Activated CD8-positive, alpha-beta T cell treated with anti-CD3 and anti-CD28 coated beads for 36 hours (primary cell): Measurements from ENCODE around the gene NCK2. TPM values are rescaled to one million over a fixed set of nuclear protein-coding genes. Genes with fewer than 3 reads are reported as not detected.
A peak's percentile ranks its signal among the peaks of the same experiment; 100 is the strongest.

Experiments used
- ATAC-seq: fragments of 200-7000 bp; cut with Tn5 transposase; one replicate; pipeline ENCODE4 v1.10.0; 2021; ENCODE audit warnings: mild to moderate bottlenecking, moderate library complexity
- CTCF ChIA-PET: fragments of 350-600 bp; sonication (Branson Sonifier 250); formaldehyde crosslinking; loops from one replicate; lab custom pipeline; 2021; ENCODE audit warnings: antibody characterized with exemption; lab: Charles Lee
- POLR2A ChIA-PET: fragments of 350-600 bp; sonication (Branson Sonifier 250); formaldehyde crosslinking; loops from one replicate; lab custom pipeline; 2021; ENCODE audit warnings: antibody characterized with exemption; lab: Charles Lee
- DNase-seq: peaks from one replicate; pipeline ENCODE4 v3.0.0-alpha.2; 2020
- H3K27ac Mint-ChIP-seq: one replicate; pipeline ENCODE4 v1.8.0; 2021; ENCODE audit warnings: mild to moderate bottlenecking, mixed read lengths
- H3K27me3 Mint-ChIP-seq: one replicate; pipeline ENCODE4 v1.8.0; 2021; ENCODE audit warnings: mixed read lengths
- H3K36me3 Mint-ChIP-seq: one replicate; pipeline ENCODE4 v1.8.0; 2021; ENCODE audit warnings: low read depth, mixed read lengths
- H3K4me1 Mint-ChIP-seq: one replicate; pipeline ENCODE4 v1.8.0; 2021; ENCODE audit warnings: low read depth, mixed read lengths
- H3K4me3 Mint-ChIP-seq: one replicate; pipeline ENCODE4 v1.8.0; 2021; ENCODE audit warnings: mild to moderate bottlenecking, moderate library complexity, mixed read lengths
- H3K9me3 Mint-ChIP-seq: one replicate; pipeline ENCODE4 v1.8.0; 2021; ENCODE audit warnings: mixed read lengths
- intact Hi-C: fragments of 100-400 bp; cut with micrococcal nuclease; formaldehyde crosslinking; loops from one replicate; pipeline ENCODE4 v1.10.0; 2022
- total RNA-seq, 2 experiments: library from RNA; stranded (reverse); gene quantifications; one replicate each; pipeline ENCODE4 v1.2.3, GENCODE V29; 2021
- TF ChIP-seq, protein P1 (sequence below): fragments of 200-600 bp; IDR thresholded peaks from one replicate; pipeline ENCODE4 v1.8.0; 2022; ENCODE audit warnings: antibody characterized with exemption, mild to moderate bottlenecking

NCK2 gene
- total RNA-seq, 2 experiments from 2014 or later, result 68.3 to 69.7 TPM

GRCh38 chr2:105801961-105802360 is 57.2 kb downstream of the NCK2 start:
- ChIA-PET POLR2A (interaction anchor here (0.7 to 1.8 kb wide), 7 partner anchors 10 to 358 kb away, joined by 3 to 7 read pairs (median 3); no protein-coding TSS in a partner anchor), CTCF (interaction anchor here (0.9 kb wide), 1 partner anchor 24 kb away, joined by 3 read pairs; no protein-coding TSS in a partner anchor)
- TF ChIP-seq, protein P1, sequence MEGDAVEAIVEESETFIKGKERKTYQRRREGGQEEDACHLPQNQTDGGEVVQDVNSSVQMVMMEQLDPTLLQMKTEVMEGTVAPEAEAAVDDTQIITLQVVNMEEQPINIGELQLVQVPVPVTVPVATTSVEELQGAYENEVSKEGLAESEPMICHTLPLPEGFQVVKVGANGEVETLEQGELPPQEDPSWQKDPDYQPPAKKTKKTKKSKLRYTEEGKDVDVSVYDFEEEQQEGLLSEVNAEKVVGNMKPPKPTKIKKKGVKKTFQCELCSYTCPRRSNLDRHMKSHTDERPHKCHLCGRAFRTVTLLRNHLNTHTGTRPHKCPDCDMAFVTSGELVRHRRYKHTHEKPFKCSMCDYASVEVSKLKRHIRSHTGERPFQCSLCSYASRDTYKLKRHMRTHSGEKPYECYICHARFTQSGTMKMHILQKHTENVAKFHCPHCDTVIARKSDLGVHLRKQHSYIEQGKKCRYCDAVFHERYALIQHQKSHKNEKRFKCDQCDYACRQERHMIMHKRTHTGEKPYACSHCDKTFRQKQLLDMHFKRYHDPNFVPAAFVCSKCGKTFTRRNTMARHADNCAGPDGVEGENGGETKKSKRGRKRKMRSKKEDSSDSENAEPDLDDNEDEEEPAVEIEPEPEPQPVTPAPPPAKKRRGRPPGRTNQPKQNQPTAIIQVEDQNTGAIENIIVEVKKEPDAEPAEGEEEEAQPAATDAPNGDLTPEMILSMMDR, result no peak
- H3K27ac Mint-ChIP-seq, result peak overlapping the region; percentile 93
- DNase-seq, result no peak
- ATAC-seq, result no peak
- no peaks in the 10 kb centered on the region for H3K27me3 Mint-ChIP-seq
- peaks cover 97% of the 10 kb centered on the region for H3K4me1 Mint-ChIP-seq
- H3K4me3 Mint-ChIP-seq, result no peak overlapping the region
- intact Hi-C loops, result no loop called here
- H3K36me3 Mint-ChIP-seq, result peaks cover 69% of the 10 kb centered on the region
- no peaks in the 10 kb centered on the region for H3K9me3 Mint-ChIP-seq

DNA sequence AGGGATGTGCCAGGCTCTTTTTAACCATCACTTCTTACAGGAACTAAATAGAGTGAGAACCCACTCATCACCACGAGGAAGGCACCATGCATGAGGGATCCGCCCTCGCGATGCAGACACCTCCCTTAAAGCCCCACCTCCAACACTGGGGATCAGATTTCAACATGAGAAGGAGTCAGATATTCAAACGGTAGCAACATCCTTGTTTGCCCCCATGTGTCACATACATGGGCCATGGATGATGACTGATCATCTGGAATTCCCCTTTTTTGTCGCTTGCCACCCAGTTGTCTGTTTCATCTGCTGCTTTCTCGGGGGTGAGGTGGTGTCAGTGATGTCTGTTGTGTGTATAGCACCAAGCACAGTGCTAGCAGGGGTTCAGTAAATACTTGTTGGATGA is 57.9 kb downstream of the NCK2 start:
- H3K27ac Mint-ChIP-seq, result peak overlapping the region; percentile 93
- CTCF ChIA-PET, result interaction anchor here (1.0 to 2.2 kb wide), 3 partner anchors 13 to 226 kb away, joined by 3 to 7 read pairs (median 6); no protein-coding TSS in a partner anchor
- no peaks in the 10 kb centered on the region for H3K9me3 Mint-ChIP-seq
- ATAC-seq (peak; percentile 78), DNase-seq (peak; percentile 84)
- peaks cover 95% of the 10 kb centered on the region for H3K4me1 Mint-ChIP-seq
- H3K27me3 Mint-ChIP-seq, result no peaks in the 10 kb centered on the region
- peaks cover 67% of the 10 kb centered on the region for H3K36me3 Mint-ChIP-seq
- intact Hi-C loops, result no loop called here
- peak overlapping the region; percentile 19 for H3K4me3 Mint-ChIP-seq
- POLR2A ChIA-PET, result interaction anchor here (0.7 to 3.3 kb wide), 15 partner anchors 10 to 357 kb away, joined by 3 to 29 read pairs (median 5); no protein-coding TSS in a partner anchor
- TF ChIP-seq, protein P1, result no peak

GRCh38 chr2:105803337-105803736 is 58.6 kb downstream of the NCK2 start:
- H3K9me3 Mint-ChIP-seq, result no peaks in the 10 kb centered on the region
- TF ChIP-seq, protein P1, result no peak
- H3K27me3 Mint-ChIP-seq, result no peaks in the 10 kb centered on the region
- peaks cover 67% of the 10 kb centered on the region for H3K36me3 Mint-ChIP-seq
- ChIA-PET CTCF (interaction anchor here (0.8 to 2.4 kb wide), 10 partner anchors 14 to 292 kb away, joined by 3 to 11 read pairs (median 3); no protein-coding TSS in a partner anchor), POLR2A (interaction anchor here (0.8 to 3.3 kb wide), 17 partner anchors 10 to 357 kb away, joined by 3 to 29 read pairs (median 5); no protein-coding TSS in a partner anchor)
- no peak overlapping the region for H3K4me3 Mint-ChIP-seq
- peaks cover 95% of the 10 kb centered on the region for H3K4me1 Mint-ChIP-seq
- peak overlapping the region; percentile 93 for H3K27ac Mint-ChIP-seq
- DNase-seq (peak; percentile 60), ATAC-seq (peak; percentile 41)
- intact Hi-C loops, result no loop called here

- peak; percentile 16 for ATAC-seq
- H3K4me1 Mint-ChIP-seq, result peaks cover 95% of the 10 kb centered on the region
- TF ChIP-seq, protein P1, result no peak
- intact Hi-C loops, result no loop called here
- ChIA-PET CTCF (interaction anchor here (0.8 to 2.4 kb wide), 10 partner anchors 14 to 291 kb away, joined by 3 to 11 read pairs (median 3); no protein-coding TSS in a partner anchor), POLR2A (interaction anchor here (0.8 to 3.3 kb wide), 17 partner anchors 11 to 261 kb away, joined by 3 to 29 read pairs (median 5); a partner anchor contains a TSS)
- peak overlapping the region; percentile 15 for H3K4me3 Mint-ChIP-seq
- no peaks in the 10 kb centered on the region for H3K27me3 Mint-ChIP-seq
- no peak for DNase-seq
- peak overlapping the region; percentile 93 for H3K27ac Mint-ChIP-seq
- H3K36me3 Mint-ChIP-seq, result peaks cover 70% of the 10 kb centered on the region
- no peaks in the 10 kb centered on the region for H3K9me3 Mint-ChIP-seq
These were observed 59.1 kb downstream of the NCK2 start for GRCh38 chr2:105803773-105804172.

DNA sequence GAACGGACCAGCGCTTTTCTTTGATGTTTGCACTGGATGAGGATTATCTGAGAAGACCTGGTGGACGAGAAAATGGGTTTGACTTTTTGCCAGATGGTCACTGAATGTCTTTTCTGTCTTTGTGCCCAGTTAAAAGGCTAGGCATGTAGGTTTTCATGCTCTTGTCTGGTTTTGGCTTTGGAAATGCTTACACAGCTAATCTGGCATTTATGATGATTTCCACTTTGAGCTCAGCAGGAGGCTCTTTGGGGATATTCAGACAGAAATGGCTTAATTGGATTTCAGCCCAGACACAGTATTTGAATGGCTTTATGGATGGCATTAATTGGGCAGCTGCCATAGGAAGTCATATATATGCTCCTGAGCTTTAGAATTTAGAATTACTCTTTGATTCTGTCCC is 59.6 kb downstream of the NCK2 start:
- Mint-ChIP-seq H3K4me3 (peak overlapping the region; percentile 15), H3K27me3 (no peaks in the 10 kb centered on the region), H3K9me3 (peaks cover under 1% of the 10 kb centered on the region), H3K36me3 (peaks cover 73% of the 10 kb centered on the region), H3K27ac (peak overlapping the region; percentile 93), H3K4me1 (peaks cover 95% of the 10 kb centered on the region)
- ATAC-seq (no peak), DNase-seq (no peak)
- intact Hi-C loops, result no loop called here
- CTCF ChIA-PET, result interaction anchor here (1.0 to 2.4 kb wide), 6 partner anchors 55 to 291 kb away, joined by 3 to 11 read pairs (median 4); no protein-coding TSS in a partner anchor
- TF ChIP-seq, protein P1, result no peak
- POLR2A ChIA-PET, result interaction anchor here (0.8 to 3.3 kb wide), 14 partner anchors 11 to 261 kb away, joined by 3 to 29 read pairs (median 6); a partner anchor contains a TSS
